GM12891 (cell line): ENCODE results near the gene CNOT2.

ENCODE experiments used
- POLR2A ChIP-seq: IDR thresholded peaks from 2 replicates; pipeline ENCODE4 v1.6.1; 2011; ENCODE audit warnings: low read depth, low read length, control low read depth
- POLR2AphosphoS5 ChIP-seq: IDR thresholded peaks from 2 replicates; pipeline ENCODE4 v1.6.1; 2011; ENCODE audit warnings: low read depth, low read length, control low read depth
- SPI1 ChIP-seq: IDR thresholded peaks from 2 replicates; pipeline ENCODE4 v1.6.1; 2011; ENCODE audit warnings: low read depth, low read length, control low read depth
- TAF1 ChIP-seq: IDR thresholded peaks from 2 replicates; pipeline ENCODE4 v1.6.1; 2011; ENCODE audit warnings: low read depth, low read length, control low read depth

DNA sequence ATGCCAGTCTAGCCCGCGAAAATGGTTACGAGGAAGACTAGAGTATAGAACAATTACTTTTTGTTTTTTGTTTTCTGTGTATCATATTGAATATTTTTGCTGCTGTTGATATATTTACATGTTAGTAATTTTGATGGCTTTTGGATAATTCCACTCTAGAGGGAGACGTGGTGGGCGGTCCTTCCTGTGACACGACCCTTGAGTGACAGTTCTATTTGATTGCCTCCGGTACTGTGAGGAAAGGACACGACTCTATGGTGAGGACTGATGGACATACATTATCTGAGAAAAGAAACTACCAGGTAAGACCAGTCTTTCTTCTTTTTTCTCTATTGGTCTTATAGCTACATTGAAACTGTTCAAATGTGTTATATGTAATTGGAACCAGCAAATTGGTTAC is 34.7 kb downstream of the CNOT2 start:
- TF ChIP-seq POLR2A (no peak), SPI1 (no peak), POLR2AphosphoS5 (no peak), TAF1 (no peak)
